Islet of Langerhans (tissue), 1 donor: ENCODE data around the gene DNAJC27.

Experiments
- FAIRE-seq: peaks from one replicate; lab custom pipeline; 2011; peaks lifted over from hg19 to GRCh38; lab: Jason Lieb, UNC

The DNAJC27 gene

GRCh38 chr2:24970483-24971285 is 1.1 kb downstream of the DNAJC27 start:
- no peak for FAIRE-seq

GRCh38 chr2:24969784-24970183 is 2.0 kb downstream of the DNAJC27 start:
- no peak for FAIRE-seq

GRCh38 chr2:24961903-24962302 is 9.9 kb downstream of the DNAJC27 start:
- no peak for FAIRE-seq

GRCh38 chr2:24959761-24960160 is 12.0 kb downstream of the DNAJC27 start:
- FAIRE-seq = no peak

- no peak for FAIRE-seq
Measured at GRCh38 chr2:24958411-24958935, 13.3 kb downstream of the DNAJC27 start.

GRCh38 chr2:24957976-24958375 is 13.8 kb downstream of the DNAJC27 start:
- no peak for FAIRE-seq

GRCh38 chr2:24957221-24957620 is 14.5 kb downstream of the DNAJC27 start:
- FAIRE-seq = no peak

GRCh38 chr2:24955921-24956320 is 15.8 kb downstream of the DNAJC27 start:
- FAIRE-seq = no peak

- no peak for FAIRE-seq
Measured at GRCh38 chr2:24955232-24955631, 16.5 kb downstream of the DNAJC27 start.

- FAIRE-seq = no peak
Measured at GRCh38 chr2:24950102-24950501, 21.7 kb downstream of the DNAJC27 start.

GRCh38 chr2:24948506-24948905 is 23.2 kb downstream of the DNAJC27 start:
- FAIRE-seq = no peak

GRCh38 chr2:24947561-24948157 is 24.1 kb downstream of the DNAJC27 start:
- no peak for FAIRE-seq

GRCh38 chr2:24945907-24946306 is 25.8 kb downstream of the DNAJC27 start:
- no peak for FAIRE-seq

GRCh38 chr2:24943427-24944053 is 28.2 kb downstream of the DNAJC27 start:
- no peak for FAIRE-seq

- no peak for FAIRE-seq
Measured at GRCh38 chr2:24939353-24939752, 32.4 kb downstream of the DNAJC27 start.

GRCh38 chr2:24937236-24937635 is 34.5 kb downstream of the DNAJC27 start:
- FAIRE-seq = no peak

- no peak for FAIRE-seq
Measured at GRCh38 chr2:24935145-24935544, 36.6 kb downstream of the DNAJC27 start.

GRCh38 chr2:24932715-24933114 is 39.0 kb downstream of the DNAJC27 start:
- no peak for FAIRE-seq

- no peak for FAIRE-seq
Measured at GRCh38 chr2:24930768-24931167, 41.0 kb downstream of the DNAJC27 start.

- no peak for FAIRE-seq
Measured at GRCh38 chr2:24929230-24929629, 42.5 kb downstream of the DNAJC27 start.

GRCh38 chr2:24928036-24928435 is 43.7 kb downstream of the DNAJC27 start:
- FAIRE-seq = no peak

GRCh38 chr2:24926602-24927252 is 45.0 kb downstream of the DNAJC27 start:
- no peak for FAIRE-seq

GRCh38 chr2:24926220-24926601 is 45.5 kb downstream of the DNAJC27 start:
- FAIRE-seq = no peak
